WTC11 (cell line): ENCODE results near the gene BOD1. TPM values are rescaled to one million over a fixed set of nuclear protein-coding genes. Genes with fewer than 3 reads are reported as not detected.

Experiments
- ATAC-seq: fragments of 200-7000 bp; cut with Tn5 transposase; 2 replicates; pipeline ENCODE4 v1.10.0; 2021; ENCODE audit warnings: mild to moderate bottlenecking, moderate library complexity
- CTCF ChIA-PET: fragments of 300-600 bp; sonication (Branson Sonifier 250); formaldehyde crosslinking; loops from one replicate; lab custom pipeline; 2021; ENCODE audit warnings: antibody characterized with exemption; lab: Charles Lee
- POLR2A ChIA-PET: fragments of 350-600 bp; sonication (Branson Sonifier 250); formaldehyde crosslinking; loops from one replicate; lab custom pipeline; 2021; ENCODE audit warnings: antibody characterized with exemption; lab: Charles Lee
- DNase-seq: peaks from one replicate; pipeline ENCODE4 v3.0.0; 2021; ENCODE audit warnings: low spot score
- H3K27ac Mint-ChIP-seq: 2 replicates; pipeline ENCODE4 v1.8.0; 2021; ENCODE audit warnings: mixed read lengths
- H3K27me3 Mint-ChIP-seq: 2 replicates; pipeline ENCODE4 v1.8.0; 2021; ENCODE audit warnings: low read depth, mild to moderate bottlenecking, moderate library complexity, mixed read lengths
- H3K36me3 Mint-ChIP-seq: 2 replicates; pipeline ENCODE4 v1.8.0; 2021; ENCODE audit warnings: mixed read lengths
- H3K4me1 Mint-ChIP-seq: 2 replicates; pipeline ENCODE4 v1.8.0; 2022; ENCODE audit warnings: mixed read lengths
- H3K4me3 Mint-ChIP-seq: 2 replicates; pipeline ENCODE4 v1.8.0; 2021; ENCODE audit warnings: mild to moderate bottlenecking, moderate library complexity, mixed read lengths
- H3K9me3 Mint-ChIP-seq: 2 replicates; pipeline ENCODE4 v1.8.0; 2021; ENCODE audit warnings: mixed read lengths
- CREM ChIP-seq: sonication (generic); formaldehyde crosslinking; IDR thresholded peaks from 2 replicates; pipeline ENCODE4 v1.8.1; 2022; ENCODE audit warnings: mild to moderate bottlenecking, missing genetic modification reagents, moderate library complexity
- FOXP1 ChIP-seq: sonication (generic); formaldehyde crosslinking; IDR thresholded peaks from 2 replicates; pipeline ENCODE4 v1.8.0; 2022; ENCODE audit warnings: missing genetic modification reagents, mild to moderate bottlenecking, moderate library complexity, borderline replicate concordance
- GRHL2 ChIP-seq: fragments of 250-450 bp; sonication (Bioruptor Pico); IDR thresholded peaks from 2 replicates; pipeline ENCODE4 v1.8.0; 2022; ENCODE audit warnings: mild to moderate bottlenecking, moderate library complexity; ENCODE audit not compliant: insufficient replicate concordance, severe bottlenecking
- IRF2 ChIP-seq: sonication (generic); formaldehyde crosslinking; IDR thresholded peaks from 2 replicates; pipeline ENCODE4 v1.8.0; 2022; ENCODE audit warnings: low read depth, missing genetic modification reagents, borderline replicate concordance
- NR2C2 ChIP-seq: sonication (generic); formaldehyde crosslinking; IDR thresholded peaks from 2 replicates; pipeline ENCODE4 v1.8.0; 2022; ENCODE audit warnings: mild to moderate bottlenecking, missing genetic modification reagents
- SMAD3 ChIP-seq: sonication (generic); formaldehyde crosslinking; IDR thresholded peaks from 2 replicates; pipeline ENCODE4 v1.8.0; 2022; ENCODE audit warnings: missing genetic modification reagents, mild to moderate bottlenecking, borderline replicate concordance
- SP1 ChIP-seq: sonication (generic); formaldehyde crosslinking; conservative IDR thresholded peaks from 2 replicates; pipeline ENCODE4 v1.8.1; 2022; ENCODE audit warnings: missing genetic modification reagents
- TEAD1 ChIP-seq: sonication (generic); formaldehyde crosslinking; IDR thresholded peaks from 2 replicates; pipeline ENCODE4 v1.8.0; 2022; ENCODE audit warnings: mild to moderate bottlenecking, missing genetic modification reagents
- ZNF121 ChIP-seq: sonication (generic); formaldehyde crosslinking; IDR thresholded peaks from 2 replicates; pipeline ENCODE4 v1.8.0; 2023; ENCODE audit warnings: missing genetic modification reagents
- ZNF317 ChIP-seq: sonication (generic); formaldehyde crosslinking; IDR thresholded peaks from 2 replicates; pipeline ENCODE4 v1.8.1; 2023; ENCODE audit warnings: low read depth, mild to moderate bottlenecking, moderate library complexity, missing genetic modification reagents, borderline replicate concordance
- ZNF416 ChIP-seq: fragments of 250-450 bp; sonication (Bioruptor Pico); IDR thresholded peaks from 2 replicates; pipeline ENCODE4 v1.9.0; 2021; ENCODE audit warnings: mild to moderate bottlenecking, inconsistent platforms
- total RNA-seq: library from RNA; stranded (reverse); gene quantifications from 3 replicates; pipeline ENCODE4 v1.2.3, GENCODE V29; 2021
- TF ChIP-seq, protein P1 (sequence below): sonication (generic); formaldehyde crosslinking; conservative IDR thresholded peaks from 2 replicates; pipeline ENCODE4 v1.8.1; 2023; ENCODE audit warnings: mild to moderate bottlenecking, low read depth, missing genetic modification reagents, moderate library complexity
- TF ChIP-seq, protein P2 (sequence below): sonication (generic); formaldehyde crosslinking; IDR thresholded peaks from 2 replicates; pipeline ENCODE4 v1.8.1; 2022; ENCODE audit warnings: mild to moderate bottlenecking, missing genetic modification reagents, moderate library complexity, borderline replicate concordance
- TF ChIP-seq, protein P3 (sequence below): sonication (generic); formaldehyde crosslinking; IDR thresholded peaks from 2 replicates; pipeline ENCODE4 v1.8.0; 2022; ENCODE audit warnings: mild to moderate bottlenecking, missing genetic modification reagents
- TF ChIP-seq, protein P4 (sequence below): sonication (generic); formaldehyde crosslinking; IDR thresholded peaks from 2 replicates; pipeline ENCODE4 v1.8.1; 2022; ENCODE audit warnings: mild to moderate bottlenecking, moderate library complexity, missing genetic modification reagents
- TF ChIP-seq, protein P5 (sequence below): fragments of 250-450 bp; sonication (Bioruptor Pico); IDR thresholded peaks from 2 replicates; pipeline ENCODE4 v2.1.2; 2022; ENCODE audit warnings: mild to moderate bottlenecking, moderate library complexity
- TF ChIP-seq, protein P6 (sequence below): sonication (generic); formaldehyde crosslinking; IDR thresholded peaks from 2 replicates; pipeline ENCODE4 v1.8.1; 2023; ENCODE audit warnings: mild to moderate bottlenecking, moderate library complexity, missing genetic modification reagents
- TF ChIP-seq, protein P7 (sequence below): sonication (generic); formaldehyde crosslinking; IDR thresholded peaks from 2 replicates; pipeline ENCODE4 v1.8.0; 2022; ENCODE audit warnings: mild to moderate bottlenecking, missing genetic modification reagents
- TF ChIP-seq, protein P8 (sequence below): sonication (generic); formaldehyde crosslinking; IDR thresholded peaks from 2 replicates; pipeline ENCODE4 v1.8.0; 2022; ENCODE audit warnings: mild to moderate bottlenecking, missing genetic modification reagents

Gene BOD1
- total RNA-seq, 1 experiment from 2014 or later = 120 TPM

DNA sequence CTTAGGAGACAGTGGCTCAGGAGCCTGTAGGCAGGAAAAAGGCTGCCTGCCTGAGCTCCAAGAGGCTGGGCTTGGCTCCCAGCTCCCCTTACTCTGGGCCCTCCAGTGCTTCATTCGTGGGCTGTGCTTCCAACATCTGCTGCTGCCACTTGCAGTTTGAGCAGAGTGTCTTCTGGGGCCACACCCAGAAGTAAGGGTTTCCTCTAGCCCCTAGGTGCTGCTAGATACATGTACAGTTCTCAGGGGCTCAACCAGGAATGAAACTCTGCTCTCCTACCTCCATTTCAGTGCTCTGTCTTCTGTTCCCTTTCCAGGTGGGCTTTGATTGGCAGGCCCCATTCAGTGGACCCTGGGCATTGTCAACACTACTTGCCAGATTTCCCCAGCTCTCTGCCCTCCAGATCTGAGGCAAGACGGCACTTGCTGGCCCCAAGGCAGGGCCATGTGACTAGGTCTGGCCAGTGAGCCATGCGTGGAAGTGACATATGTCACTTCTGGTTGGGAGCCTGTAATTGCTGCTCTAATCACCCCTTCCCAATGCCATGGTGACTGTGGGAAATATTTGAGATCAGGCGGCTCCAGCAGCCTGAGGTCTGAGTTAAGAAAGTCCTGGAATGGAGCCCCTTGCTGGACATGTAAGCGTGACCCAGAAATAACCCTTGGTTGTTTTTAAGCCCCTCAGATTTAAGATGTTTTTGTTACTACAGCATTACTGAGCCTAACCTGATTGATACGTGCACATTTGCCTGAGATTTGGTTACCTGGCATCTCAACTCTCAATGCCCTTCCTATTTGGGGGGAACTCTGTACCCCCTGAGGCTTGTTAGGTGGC is 9.4 kb upstream of the BOD1 start:
- Mint-ChIP-seq H3K4me1 (peaks cover 62% of the 10 kb centered on the region), H3K4me3 (no peak overlapping the region), H3K36me3 (no peaks in the 10 kb centered on the region), H3K27ac (no peak overlapping the region; the same call in 1 of the 2 replicates), H3K9me3 (no peaks in the 10 kb centered on the region), H3K27me3 (no peaks in the 10 kb centered on the region)
- no peak for DNase-seq
- no peak for ATAC-seq
- ChIA-PET POLR2A (interaction anchor here (1.5 kb wide), 1 partner anchor 10 kb away, joined by 4 read pairs; no protein-coding TSS in a partner anchor), CTCF (interaction anchor here (0.8 to 2.6 kb wide), 3 partner anchors 161 to 359 kb away, joined by 3 to 8 read pairs (median 4); no protein-coding TSS in a partner anchor)
- TF ChIP-seq SMAD3 (CRISPR knock-in tag) = no peak
- TF ChIP-seq FOXP1 (CRISPR knock-in tag) = no peak
- no peak for TF ChIP-seq NR2C2 (CRISPR knock-in tag)
- TF ChIP-seq SP1 (CRISPR knock-in tag) = no peak
- no peak for TF ChIP-seq ZNF121 (CRISPR knock-in tag)
- TF ChIP-seq TEAD1 (CRISPR knock-in tag) = no peak
- TF ChIP-seq, protein P1, sequence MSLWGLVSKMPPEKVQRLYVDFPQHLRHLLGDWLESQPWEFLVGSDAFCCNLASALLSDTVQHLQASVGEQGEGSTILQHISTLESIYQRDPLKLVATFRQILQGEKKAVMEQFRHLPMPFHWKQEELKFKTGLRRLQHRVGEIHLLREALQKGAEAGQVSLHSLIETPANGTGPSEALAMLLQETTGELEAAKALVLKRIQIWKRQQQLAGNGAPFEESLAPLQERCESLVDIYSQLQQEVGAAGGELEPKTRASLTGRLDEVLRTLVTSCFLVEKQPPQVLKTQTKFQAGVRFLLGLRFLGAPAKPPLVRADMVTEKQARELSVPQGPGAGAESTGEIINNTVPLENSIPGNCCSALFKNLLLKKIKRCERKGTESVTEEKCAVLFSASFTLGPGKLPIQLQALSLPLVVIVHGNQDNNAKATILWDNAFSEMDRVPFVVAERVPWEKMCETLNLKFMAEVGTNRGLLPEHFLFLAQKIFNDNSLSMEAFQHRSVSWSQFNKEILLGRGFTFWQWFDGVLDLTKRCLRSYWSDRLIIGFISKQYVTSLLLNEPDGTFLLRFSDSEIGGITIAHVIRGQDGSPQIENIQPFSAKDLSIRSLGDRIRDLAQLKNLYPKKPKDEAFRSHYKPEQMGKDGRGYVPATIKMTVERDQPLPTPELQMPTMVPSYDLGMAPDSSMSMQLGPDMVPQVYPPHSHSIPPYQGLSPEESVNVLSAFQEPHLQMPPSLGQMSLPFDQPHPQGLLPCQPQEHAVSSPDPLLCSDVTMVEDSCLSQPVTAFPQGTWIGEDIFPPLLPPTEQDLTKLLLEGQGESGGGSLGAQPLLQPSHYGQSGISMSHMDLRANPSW = no peak
- TF ChIP-seq, protein P2, sequence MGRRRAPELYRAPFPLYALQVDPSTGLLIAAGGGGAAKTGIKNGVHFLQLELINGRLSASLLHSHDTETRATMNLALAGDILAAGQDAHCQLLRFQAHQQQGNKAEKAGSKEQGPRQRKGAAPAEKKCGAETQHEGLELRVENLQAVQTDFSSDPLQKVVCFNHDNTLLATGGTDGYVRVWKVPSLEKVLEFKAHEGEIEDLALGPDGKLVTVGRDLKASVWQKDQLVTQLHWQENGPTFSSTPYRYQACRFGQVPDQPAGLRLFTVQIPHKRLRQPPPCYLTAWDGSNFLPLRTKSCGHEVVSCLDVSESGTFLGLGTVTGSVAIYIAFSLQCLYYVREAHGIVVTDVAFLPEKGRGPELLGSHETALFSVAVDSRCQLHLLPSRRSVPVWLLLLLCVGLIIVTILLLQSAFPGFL (CRISPR knock-in tag) = no peak
- TF ChIP-seq, protein P3, sequence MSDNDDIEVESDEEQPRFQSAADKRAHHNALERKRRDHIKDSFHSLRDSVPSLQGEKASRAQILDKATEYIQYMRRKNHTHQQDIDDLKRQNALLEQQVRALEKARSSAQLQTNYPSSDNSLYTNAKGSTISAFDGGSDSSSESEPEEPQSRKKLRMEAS (CRISPR knock-in tag) = no peak
- TF ChIP-seq, protein P4, sequence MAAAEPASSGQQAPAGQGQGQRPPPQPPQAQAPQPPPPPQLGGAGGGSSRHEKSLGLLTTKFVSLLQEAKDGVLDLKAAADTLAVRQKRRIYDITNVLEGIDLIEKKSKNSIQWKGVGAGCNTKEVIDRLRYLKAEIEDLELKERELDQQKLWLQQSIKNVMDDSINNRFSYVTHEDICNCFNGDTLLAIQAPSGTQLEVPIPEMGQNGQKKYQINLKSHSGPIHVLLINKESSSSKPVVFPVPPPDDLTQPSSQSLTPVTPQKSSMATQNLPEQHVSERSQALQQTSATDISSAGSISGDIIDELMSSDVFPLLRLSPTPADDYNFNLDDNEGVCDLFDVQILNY (CRISPR knock-in tag) = no peak
- no peak for TF ChIP-seq CREM
- TF ChIP-seq, protein P5, sequence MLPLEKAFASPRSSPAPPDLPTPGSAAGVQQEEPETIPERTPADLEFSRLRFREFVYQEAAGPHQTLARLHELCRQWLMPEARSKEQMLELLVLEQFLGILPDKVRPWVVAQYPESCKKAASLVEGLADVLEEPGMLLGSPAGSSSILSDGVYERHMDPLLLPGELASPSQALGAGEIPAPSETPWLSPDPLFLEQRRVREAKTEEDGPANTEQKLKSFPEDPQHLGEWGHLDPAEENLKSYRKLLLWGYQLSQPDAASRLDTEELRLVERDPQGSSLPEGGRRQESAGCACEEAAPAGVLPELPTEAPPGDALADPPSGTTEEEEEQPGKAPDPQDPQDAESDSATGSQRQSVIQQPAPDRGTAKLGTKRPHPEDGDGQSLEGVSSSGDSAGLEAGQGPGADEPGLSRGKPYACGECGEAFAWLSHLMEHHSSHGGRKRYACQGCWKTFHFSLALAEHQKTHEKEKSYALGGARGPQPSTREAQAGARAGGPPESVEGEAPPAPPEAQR (CRISPR knock-in tag) = no peak
- TF ChIP-seq ZNF317 (CRISPR knock-in tag) = no peak
- no peak for TF ChIP-seq ZNF416 (CRISPR knock-in tag)
- no peak for TF ChIP-seq IRF2 (CRISPR knock-in tag)
- TF ChIP-seq GRHL2 (CRISPR knock-in tag) = no peak
- TF ChIP-seq, protein P6, sequence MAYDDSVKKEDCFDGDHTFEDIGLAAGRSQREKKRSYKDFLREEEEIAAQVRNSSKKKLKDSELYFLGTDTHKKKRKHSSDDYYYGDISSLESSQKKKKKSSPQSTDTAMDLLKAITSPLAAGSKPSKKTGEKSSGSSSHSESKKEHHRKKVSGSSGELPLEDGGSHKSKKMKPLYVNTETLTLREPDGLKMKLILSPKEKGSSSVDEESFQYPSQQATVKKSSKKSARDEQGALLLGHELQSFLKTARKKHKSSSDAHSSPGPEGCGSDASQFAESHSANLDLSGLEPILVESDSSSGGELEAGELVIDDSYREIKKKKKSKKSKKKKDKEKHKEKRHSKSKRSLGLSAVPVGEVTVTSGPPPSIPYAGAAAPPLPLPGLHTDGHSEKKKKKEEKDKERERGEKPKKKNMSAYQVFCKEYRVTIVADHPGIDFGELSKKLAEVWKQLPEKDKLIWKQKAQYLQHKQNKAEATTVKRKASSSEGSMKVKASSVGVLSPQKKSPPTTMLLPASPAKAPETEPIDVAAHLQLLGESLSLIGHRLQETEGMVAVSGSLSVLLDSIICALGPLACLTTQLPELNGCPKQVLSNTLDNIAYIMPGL (CRISPR knock-in tag) = no peak
- TF ChIP-seq, protein P7, sequence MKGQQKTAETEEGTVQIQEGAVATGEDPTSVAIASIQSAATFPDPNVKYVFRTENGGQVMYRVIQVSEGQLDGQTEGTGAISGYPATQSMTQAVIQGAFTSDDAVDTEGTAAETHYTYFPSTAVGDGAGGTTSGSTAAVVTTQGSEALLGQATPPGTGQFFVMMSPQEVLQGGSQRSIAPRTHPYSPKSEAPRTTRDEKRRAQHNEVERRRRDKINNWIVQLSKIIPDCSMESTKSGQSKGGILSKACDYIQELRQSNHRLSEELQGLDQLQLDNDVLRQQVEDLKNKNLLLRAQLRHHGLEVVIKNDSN (CRISPR knock-in tag) = no peak
- TF ChIP-seq, protein P8, sequence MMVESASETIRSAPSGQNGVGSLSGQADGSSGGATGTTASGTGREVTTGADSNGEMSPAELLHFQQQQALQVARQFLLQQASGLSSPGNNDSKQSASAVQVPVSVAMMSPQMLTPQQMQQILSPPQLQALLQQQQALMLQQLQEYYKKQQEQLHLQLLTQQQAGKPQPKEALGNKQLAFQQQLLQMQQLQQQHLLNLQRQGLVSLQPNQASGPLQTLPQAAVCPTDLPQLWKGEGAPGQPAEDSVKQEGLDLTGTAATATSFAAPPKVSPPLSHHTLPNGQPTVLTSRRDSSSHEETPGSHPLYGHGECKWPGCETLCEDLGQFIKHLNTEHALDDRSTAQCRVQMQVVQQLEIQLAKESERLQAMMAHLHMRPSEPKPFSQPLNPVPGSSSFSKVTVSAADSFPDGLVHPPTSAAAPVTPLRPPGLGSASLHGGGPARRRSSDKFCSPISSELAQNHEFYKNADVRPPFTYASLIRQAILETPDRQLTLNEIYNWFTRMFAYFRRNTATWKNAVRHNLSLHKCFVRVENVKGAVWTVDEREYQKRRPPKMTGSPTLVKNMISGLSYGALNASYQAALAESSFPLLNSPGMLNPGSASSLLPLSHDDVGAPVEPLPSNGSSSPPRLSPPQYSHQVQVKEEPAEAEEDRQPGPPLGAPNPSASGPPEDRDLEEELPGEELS (CRISPR knock-in tag) = no peak
